ENCODE results near the gene AIG1. TPM values are rescaled to one million over a fixed set of nuclear protein-coding genes. Genes with fewer than 3 reads are reported as not detected.

The AIG1 gene
- total RNA-seq, 1 experiment from 2014 or later, result 51.1 TPM

DNA sequence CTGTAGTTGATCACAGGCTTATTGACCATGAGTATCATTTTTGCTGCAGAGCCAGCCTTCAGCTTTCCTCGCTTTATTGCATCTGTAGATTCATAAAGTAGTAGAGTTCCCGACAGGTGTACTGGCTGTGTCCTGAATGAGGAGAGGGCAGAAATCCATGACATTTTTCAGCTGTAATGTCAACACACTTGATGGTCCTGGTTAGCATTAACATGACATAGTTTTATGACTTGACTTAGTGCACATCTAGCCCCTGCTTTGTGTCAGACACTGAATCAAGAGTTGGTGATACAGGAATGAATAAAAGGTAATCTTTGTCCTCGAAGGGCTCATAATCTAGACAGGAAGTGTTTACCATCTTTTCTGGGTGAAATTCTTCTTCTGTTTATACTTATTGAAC lies 55.0 kb downstream of the AIG1 start:
- H3K4me2 ChIP-seq (ENCODE audit: low read length), result no peak overlapping the region
- no peaks in the 10 kb centered on the region for H4K20me1 ChIP-seq (ENCODE audit: insufficient read depth)
- H3K9ac ChIP-seq (ENCODE audit: low read length), result no peak overlapping the region
- ChIA-PET CTCF (no interaction called here), RAD21 (ENCODE audit: low non-redundant PET in 1 of 2, low total read pairs in 2 of 2, uncharacterized antibody in 2 of 2, unreplicated experiment in 2 of 2) (no interaction called here), POLR2A (no interaction called here)
- no peaks in the 10 kb centered on the region for H3K9me3 ChIP-seq (ENCODE audit: control insufficient read depth in 1 of 2, insufficient read depth in 1 of 2, low read depth in 1 of 2, low read length in 2 of 2)
- H3K27me3 ChIP-seq (ENCODE audit: insufficient read depth, low read length), result no peaks in the 10 kb centered on the region
- H2AFZ ChIP-seq (ENCODE audit: low read depth, low read length, poor library complexity, severe bottlenecking), result no peak overlapping the region
- H3K4me3 ChIP-seq (replicated peaks in 1 of 2; ENCODE audit: low read depth in 1 of 2, low read length in 2 of 2), result no peak overlapping the region
- H3K9me2 ChIP-seq (ENCODE audit: insufficient read depth), result no peaks in the 10 kb centered on the region
- H3K79me2 ChIP-seq (ENCODE audit: insufficient read depth, low read length), result no peaks in the 10 kb centered on the region
- no peak for TF ChIP-seq CEBPB (IDR thresholded peaks at IDR 0.05; ENCODE audit: low read depth)
- TF ChIP-seq ZNF274 (IDR thresholded peaks at IDR 0.05; ENCODE audit: low read depth, low read length), result no peak
- TF ChIP-seq TCF7L2 (IDR thresholded peaks at IDR 0.05; ENCODE audit: borderline replicate concordance, extremely low read depth, insufficient read depth, insufficient read length), result no peak
- intact Hi-C loops (cut with micrococcal nuclease), result no loop called here
- DNase-seq (ENCODE audit: low read depth, low spot score) (no peak), ATAC-seq (no peak)
- BruUV-seq (replicated peaks), result no TSS peak
- no peak overlapping the region for H3K27ac ChIP-seq (ENCODE audit: low read depth, low read length)
- H3K4me1 ChIP-seq (ENCODE audit: control insufficient read depth in 1 of 2, insufficient read depth in 2 of 2, low read length in 2 of 2), result no peaks in the 10 kb centered on the region
- 0 out of 4 replicates have a peak, but pooled peaks cover 0 to 3% of the 10 kb centered on the region in 2 experiments for H3K36me3 ChIP-seq (ENCODE audit: control insufficient read depth in 1 of 2, insufficient read depth in 2 of 2, low read length in 2 of 2)

DNA sequence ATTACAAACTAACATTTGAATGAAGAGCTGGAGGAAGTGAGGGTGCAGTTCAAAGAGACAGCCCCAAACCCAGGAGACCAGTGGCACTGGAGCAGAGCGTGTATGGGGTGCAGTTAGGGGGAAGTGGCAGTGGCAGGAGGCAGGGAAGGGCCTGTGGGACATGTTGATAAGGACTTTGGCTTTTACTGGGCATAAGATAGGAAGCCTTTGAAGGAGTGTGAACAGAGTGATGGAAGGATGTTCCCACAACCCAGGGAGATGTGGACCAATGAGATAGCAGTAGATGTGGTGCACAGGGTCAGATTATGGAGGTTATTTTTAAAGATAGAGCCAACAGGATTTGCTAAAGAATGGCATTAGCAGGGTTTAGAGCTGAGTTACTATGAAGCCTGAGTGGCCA lies 56.4 kb downstream of the AIG1 start:
- POLR2A ChIA-PET, result no interaction called here
- intact Hi-C loops (cut with micrococcal nuclease), result no loop called here
- ATAC-seq, result no peak
- TF ChIP-seq, protein P1, sequence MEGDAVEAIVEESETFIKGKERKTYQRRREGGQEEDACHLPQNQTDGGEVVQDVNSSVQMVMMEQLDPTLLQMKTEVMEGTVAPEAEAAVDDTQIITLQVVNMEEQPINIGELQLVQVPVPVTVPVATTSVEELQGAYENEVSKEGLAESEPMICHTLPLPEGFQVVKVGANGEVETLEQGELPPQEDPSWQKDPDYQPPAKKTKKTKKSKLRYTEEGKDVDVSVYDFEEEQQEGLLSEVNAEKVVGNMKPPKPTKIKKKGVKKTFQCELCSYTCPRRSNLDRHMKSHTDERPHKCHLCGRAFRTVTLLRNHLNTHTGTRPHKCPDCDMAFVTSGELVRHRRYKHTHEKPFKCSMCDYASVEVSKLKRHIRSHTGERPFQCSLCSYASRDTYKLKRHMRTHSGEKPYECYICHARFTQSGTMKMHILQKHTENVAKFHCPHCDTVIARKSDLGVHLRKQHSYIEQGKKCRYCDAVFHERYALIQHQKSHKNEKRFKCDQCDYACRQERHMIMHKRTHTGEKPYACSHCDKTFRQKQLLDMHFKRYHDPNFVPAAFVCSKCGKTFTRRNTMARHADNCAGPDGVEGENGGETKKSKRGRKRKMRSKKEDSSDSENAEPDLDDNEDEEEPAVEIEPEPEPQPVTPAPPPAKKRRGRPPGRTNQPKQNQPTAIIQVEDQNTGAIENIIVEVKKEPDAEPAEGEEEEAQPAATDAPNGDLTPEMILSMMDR (IDR thresholded peaks at IDR 0.05 in 2 of 3, conservative IDR thresholded peaks at IDR 0.05 in 1 of 3; ENCODE audit: borderline replicate concordance in 1 of 3, insufficient read depth in 1 of 3, low read depth in 2 of 3, low read length in 2 of 3), result no peak
- TF ChIP-seq ELF1 (IDR thresholded peaks at IDR 0.05; ENCODE audit: borderline replicate concordance, low read depth) (no peak), POLR2A (IDR thresholded peaks at IDR 0.05; ENCODE audit: borderline replicate concordance, extremely low read depth, insufficient read depth, insufficient read length) (no peak), EZH2 (IDR thresholded peaks at IDR 0.05) (no peak), EGR1 (IDR thresholded peaks at IDR 0.05; ENCODE audit: low read depth) (no peak), EZH2phosphoT487 (IDR thresholded peaks at IDR 0.05; ENCODE audit: borderline replicate concordance) (no peak), SP1 (IDR thresholded peaks at IDR 0.05; ENCODE audit: low read depth) (no peak)
- TF ChIP-seq, protein P2, sequence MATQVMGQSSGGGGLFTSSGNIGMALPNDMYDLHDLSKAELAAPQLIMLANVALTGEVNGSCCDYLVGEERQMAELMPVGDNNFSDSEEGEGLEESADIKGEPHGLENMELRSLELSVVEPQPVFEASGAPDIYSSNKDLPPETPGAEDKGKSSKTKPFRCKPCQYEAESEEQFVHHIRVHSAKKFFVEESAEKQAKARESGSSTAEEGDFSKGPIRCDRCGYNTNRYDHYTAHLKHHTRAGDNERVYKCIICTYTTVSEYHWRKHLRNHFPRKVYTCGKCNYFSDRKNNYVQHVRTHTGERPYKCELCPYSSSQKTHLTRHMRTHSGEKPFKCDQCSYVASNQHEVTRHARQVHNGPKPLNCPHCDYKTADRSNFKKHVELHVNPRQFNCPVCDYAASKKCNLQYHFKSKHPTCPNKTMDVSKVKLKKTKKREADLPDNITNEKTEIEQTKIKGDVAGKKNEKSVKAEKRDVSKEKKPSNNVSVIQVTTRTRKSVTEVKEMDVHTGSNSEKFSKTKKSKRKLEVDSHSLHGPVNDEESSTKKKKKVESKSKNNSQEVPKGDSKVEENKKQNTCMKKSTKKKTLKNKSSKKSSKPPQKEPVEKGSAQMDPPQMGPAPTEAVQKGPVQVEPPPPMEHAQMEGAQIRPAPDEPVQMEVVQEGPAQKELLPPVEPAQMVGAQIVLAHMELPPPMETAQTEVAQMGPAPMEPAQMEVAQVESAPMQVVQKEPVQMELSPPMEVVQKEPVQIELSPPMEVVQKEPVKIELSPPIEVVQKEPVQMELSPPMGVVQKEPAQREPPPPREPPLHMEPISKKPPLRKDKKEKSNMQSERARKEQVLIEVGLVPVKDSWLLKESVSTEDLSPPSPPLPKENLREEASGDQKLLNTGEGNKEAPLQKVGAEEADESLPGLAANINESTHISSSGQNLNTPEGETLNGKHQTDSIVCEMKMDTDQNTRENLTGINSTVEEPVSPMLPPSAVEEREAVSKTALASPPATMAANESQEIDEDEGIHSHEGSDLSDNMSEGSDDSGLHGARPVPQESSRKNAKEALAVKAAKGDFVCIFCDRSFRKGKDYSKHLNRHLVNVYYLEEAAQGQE (IDR thresholded peaks at IDR 0.05; ENCODE audit: low read depth), result no peak
- TF ChIP-seq, protein P3, sequence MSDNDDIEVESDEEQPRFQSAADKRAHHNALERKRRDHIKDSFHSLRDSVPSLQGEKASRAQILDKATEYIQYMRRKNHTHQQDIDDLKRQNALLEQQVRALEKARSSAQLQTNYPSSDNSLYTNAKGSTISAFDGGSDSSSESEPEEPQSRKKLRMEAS (IDR thresholded peaks at IDR 0.05), result no peak
- TF ChIP-seq, protein P4, sequence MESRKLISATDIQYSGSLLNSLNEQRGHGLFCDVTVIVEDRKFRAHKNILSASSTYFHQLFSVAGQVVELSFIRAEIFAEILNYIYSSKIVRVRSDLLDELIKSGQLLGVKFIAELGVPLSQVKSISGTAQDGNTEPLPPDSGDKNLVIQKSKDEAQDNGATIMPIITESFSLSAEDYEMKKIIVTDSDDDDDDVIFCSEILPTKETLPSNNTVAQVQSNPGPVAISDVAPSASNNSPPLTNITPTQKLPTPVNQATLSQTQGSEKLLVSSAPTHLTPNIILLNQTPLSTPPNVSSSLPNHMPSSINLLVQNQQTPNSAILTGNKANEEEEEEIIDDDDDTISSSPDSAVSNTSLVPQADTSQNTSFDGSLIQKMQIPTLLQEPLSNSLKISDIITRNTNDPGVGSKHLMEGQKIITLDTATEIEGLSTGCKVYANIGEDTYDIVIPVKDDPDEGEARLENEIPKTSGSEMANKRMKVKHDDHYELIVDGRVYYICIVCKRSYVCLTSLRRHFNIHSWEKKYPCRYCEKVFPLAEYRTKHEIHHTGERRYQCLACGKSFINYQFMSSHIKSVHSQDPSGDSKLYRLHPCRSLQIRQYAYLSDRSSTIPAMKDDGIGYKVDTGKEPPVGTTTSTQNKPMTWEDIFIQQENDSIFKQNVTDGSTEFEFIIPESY (IDR thresholded peaks at IDR 0.05; ENCODE audit: extremely low read depth, insufficient replicate concordance, low read length), result no peak

More for the DNA sequence above, 56.4 kb downstream of the AIG1 start:
- H4K20me1 ChIP-seq (ENCODE audit: insufficient read depth), result no peaks in the 10 kb centered on the region
- no peaks in the 10 kb centered on the region for H3K27me3 ChIP-seq (ENCODE audit: insufficient read depth, low read length)
- no peak overlapping the region for H3K9ac ChIP-seq (ENCODE audit: low read length)
- H3K36me3 ChIP-seq (ENCODE audit: control insufficient read depth in 1 of 2, insufficient read depth in 2 of 2, low read length in 2 of 2), result 0 out of 4 replicates have a peak, but pooled peaks cover 0 to 3% of the 10 kb centered on the region in 2 experiments
- H3K27ac ChIP-seq (ENCODE audit: low read depth, low read length), result no peak overlapping the region
- no peak overlapping the region for H3K4me2 ChIP-seq (ENCODE audit: low read length)
- H3K4me3 ChIP-seq (replicated peaks in 1 of 2; ENCODE audit: low read depth in 1 of 2, low read length in 2 of 2), result no peak overlapping the region
- BruUV-seq (replicated peaks), result no TSS peak
- no peak for DNase-seq (ENCODE audit: low read depth, low spot score)
- no peaks in the 10 kb centered on the region for H3K4me1 ChIP-seq (ENCODE audit: control insufficient read depth in 1 of 2, insufficient read depth in 2 of 2, low read length in 2 of 2)
- H3K79me2 ChIP-seq (ENCODE audit: insufficient read depth, low read length), result no peaks in the 10 kb centered on the region
- CTCF ChIA-PET, result no interaction called here
- no peaks in the 10 kb centered on the region for H3K9me2 ChIP-seq (ENCODE audit: insufficient read depth)
- H3K9me3 ChIP-seq (ENCODE audit: control insufficient read depth in 1 of 2, insufficient read depth in 1 of 2, low read depth in 1 of 2, low read length in 2 of 2), result no peaks in the 10 kb centered on the region
- no peak overlapping the region for H2AFZ ChIP-seq (ENCODE audit: low read depth, low read length, poor library complexity, severe bottlenecking)
- RAD21 ChIA-PET (ENCODE audit: low non-redundant PET in 1 of 2, low total read pairs in 2 of 2, uncharacterized antibody in 2 of 2, unreplicated experiment in 2 of 2), result no interaction called here
